OCI-LY1 (cell line): Measurements from ENCODE around the gene MRM2.

Experiments used
- H2AFZ ChIP-seq: fragments of 200-600 bp; sonication (generic), shearing (Covaris generic); 2 replicates; pipeline ENCODE4 v1.6.0; 2014; ENCODE audit warnings: antibody characterized with exemption, mild to moderate bottlenecking, low read length
- H3F3A ChIP-seq: fragments of 200-600 bp; sonication (generic), shearing (Covaris generic); 2 replicates; pipeline ENCODE4 v1.6.0; 2014; ENCODE audit warnings: mild to moderate bottlenecking, antibody characterized with exemption, low read length, moderate library complexity; ENCODE audit not compliant: insufficient read depth
- H3K27ac ChIP-seq: fragments of 200-600 bp; sonication (generic); 2 replicates; pipeline ENCODE4 v1.5.1; 2014; ENCODE audit warnings: low read length, mixed run types, mild to moderate bottlenecking, low read depth; ENCODE audit not compliant: poor library complexity, severe bottlenecking
- H3K27me3 ChIP-seq: fragments of 200-600 bp; sonication (generic); 2 replicates; pipeline ENCODE4 v1.6.0; 2014; ENCODE audit warnings: antibody characterized with exemption, mild to moderate bottlenecking, low read length, moderate library complexity; ENCODE audit not compliant: insufficient read depth
- H3K36me3 ChIP-seq: fragments of 200-600 bp; sonication (generic); 2 replicates; pipeline ENCODE4 v1.6.1; 2014; ENCODE audit warnings: mild to moderate bottlenecking, antibody characterized with exemption, low read length, moderate library complexity, mixed read lengths; ENCODE audit not compliant: insufficient read depth
- H3K4me1 ChIP-seq: fragments of 200-600 bp; sonication (generic); 2 replicates; pipeline ENCODE4 v1.5.1; 2014; ENCODE audit warnings: mild to moderate bottlenecking, low read length, moderate library complexity; ENCODE audit not compliant: insufficient read depth, severe bottlenecking
- H3K4me2 ChIP-seq: fragments of 200-600 bp; sonication (generic), shearing (Covaris generic); 2 replicates; pipeline ENCODE4 v1.6.1; 2014; ENCODE audit warnings: low read length
- H3K4me3 ChIP-seq: fragments of 200-600 bp; sonication (generic); 2 replicates; pipeline ENCODE4 v1.5.1; 2014; ENCODE audit warnings: low read length, low read depth, mild to moderate bottlenecking, mixed read lengths; ENCODE audit not compliant: poor library complexity, severe bottlenecking
- H3K79me2 ChIP-seq: fragments of 200-600 bp; shearing (Covaris generic); 2 replicates; pipeline ENCODE4 v1.6.1; 2016; ENCODE audit warnings: mixed run types, low read length, mixed read lengths; ENCODE audit not compliant: insufficient read depth
- H3K9ac ChIP-seq: fragments of 200-600 bp; sonication (generic), shearing (Covaris generic); 2 replicates; pipeline ENCODE4 v1.6.1; 2014; ENCODE audit warnings: mild to moderate bottlenecking, low read length, mixed read lengths
- H3K9me2 ChIP-seq: fragments of 200-600 bp; sonication (generic), shearing (Covaris generic); 2 replicates; pipeline ENCODE4 v1.6.1; 2014; ENCODE audit warnings: low read depth, mild to moderate bottlenecking, low read length, mixed read lengths
- H3K9me3 ChIP-seq: fragments of 200-600 bp; shearing (Covaris generic); 2 replicates; pipeline ENCODE4 v1.6.1; 2014; ENCODE audit warnings: low read length, mixed read lengths
- H4K20me1 ChIP-seq: fragments of 200-600 bp; sonication (generic), shearing (Covaris generic); 2 replicates; pipeline ENCODE4 v1.6.0; 2016; ENCODE audit warnings: mild to moderate bottlenecking, low read length; ENCODE audit not compliant: insufficient read depth
- CTCF ChIP-seq: fragments of 200-600 bp; sonication (generic), shearing (Covaris generic); IDR thresholded peaks from 2 replicates; pipeline ENCODE4 v1.5.1; 2017; ENCODE audit warnings: mild to moderate bottlenecking, antibody characterized with exemption, low read length, moderate library complexity, mixed read lengths
- EZH2 ChIP-seq: fragments of 200-600 bp; sonication (generic), shearing (Covaris generic); IDR thresholded peaks from 2 replicates; pipeline ENCODE4 v1.8.0; 2017; ENCODE audit warnings: borderline replicate concordance, mixed run types, mild to moderate bottlenecking, antibody characterized with exemption, low read length, moderate library complexity, mixed read lengths

MRM2 gene

GRCh38 chr7:2231992-2232765, 9.8 kb downstream of the MRM2 start:
- Histone ChIP-seq H3F3A (peaks cover 6% of the 10 kb centered on the region; the same call in 1 of the 2 replicates), H3K4me1 (peaks cover 28% of the 10 kb centered on the region), H3K9me2 (no peaks in the 10 kb centered on the region)

GRCh38 chr7:2230882-2231281, 11.1 kb downstream of the MRM2 start:
- no peak overlapping the region for H2AFZ ChIP-seq
- no peaks in the 10 kb centered on the region for H3K27me3 ChIP-seq
- no peaks in the 10 kb centered on the region for H3K9me3 ChIP-seq
- H3K79me2 ChIP-seq = peaks cover 18% of the 10 kb centered on the region
- peaks cover 23% of the 10 kb centered on the region for H3K4me1 ChIP-seq
- H3K36me3 ChIP-seq = peaks cover 63% of the 10 kb centered on the region
- TF ChIP-seq CTCF (no peak), EZH2 (no peak)
- H3K4me2 ChIP-seq = no peak overlapping the region
- H3F3A ChIP-seq = peaks cover 6% of the 10 kb centered on the region; the same call in 1 of the 2 replicates
- H4K20me1 ChIP-seq = no peaks in the 10 kb centered on the region
- no peaks in the 10 kb centered on the region for H3K9me2 ChIP-seq
- no peak overlapping the region for H3K27ac ChIP-seq
- H3K4me3 ChIP-seq = no peak overlapping the region
- no peak overlapping the region for H3K9ac ChIP-seq

More at GRCh38 chr7:2231992-2232765, 9.8 kb downstream of the MRM2 start:
- Histone ChIP-seq H3K4me3 (peak overlapping the region; percentile 85), H3K9ac (peak overlapping the region; percentile 82), H3K4me2 (peak overlapping the region; percentile 100), H4K20me1 (no peaks in the 10 kb centered on the region), H3K27me3 (no peaks in the 10 kb centered on the region), H3K79me2 (peaks cover 18% of the 10 kb centered on the region), H3K9me3 (no peaks in the 10 kb centered on the region), H2AFZ (no peak overlapping the region), H3K36me3 (peaks cover 63% of the 10 kb centered on the region), H3K27ac (no peak overlapping the region)
- TF ChIP-seq CTCF = no peak
- TF ChIP-seq EZH2 = no peak

- H4K20me1 ChIP-seq = no peaks in the 10 kb centered on the region
- peaks cover 18% of the 10 kb centered on the region for H3K79me2 ChIP-seq
- H3K27ac ChIP-seq = no peak overlapping the region
- no peak overlapping the region for H3K4me2 ChIP-seq
- H3K9me3 ChIP-seq = no peaks in the 10 kb centered on the region
- no peak overlapping the region for H3K4me3 ChIP-seq
- H3K27me3 ChIP-seq = no peaks in the 10 kb centered on the region
- peaks cover 3% of the 10 kb centered on the region; the same call in 1 of the 2 replicates for H3F3A ChIP-seq
- H2AFZ ChIP-seq = no peak overlapping the region
- peaks cover 23% of the 10 kb centered on the region for H3K4me1 ChIP-seq
- H3K9me2 ChIP-seq = no peaks in the 10 kb centered on the region
- H3K9ac ChIP-seq = no peak overlapping the region
- peaks cover 64% of the 10 kb centered on the region for H3K36me3 ChIP-seq
- TF ChIP-seq CTCF (no peak), EZH2 (no peak)
Observed at GRCh38 chr7:2230226-2230625, 11.8 kb downstream of the MRM2 start.
